Esophagus muscularis mucosa (tissue), 3 donors: ENCODE results near the gene TPRN.

Experiments used
- CTCF ChIP-seq, 3 experiments: fragments of 200-600 bp in 2 of 3; fragments of 450-650 bp in 1 of 3; sonication (generic) in 2 of 3; IDR thresholded peaks; one replicate each; pipeline ENCODE4 v1.5.1; 2017 to 2019; ENCODE audit warnings: antibody characterized with exemption in 3 of 3, mild to moderate bottlenecking in 2 of 3, moderate library complexity in 1 of 3
- POLR2AphosphoS5 ChIP-seq, 2 donors: sonication (generic); formaldehyde crosslinking; IDR thresholded peaks; one replicate each; pipeline ENCODE4 v1.6.1; 2017; ENCODE audit warnings: antibody characterized with exemption in 2 of 2

DNA sequence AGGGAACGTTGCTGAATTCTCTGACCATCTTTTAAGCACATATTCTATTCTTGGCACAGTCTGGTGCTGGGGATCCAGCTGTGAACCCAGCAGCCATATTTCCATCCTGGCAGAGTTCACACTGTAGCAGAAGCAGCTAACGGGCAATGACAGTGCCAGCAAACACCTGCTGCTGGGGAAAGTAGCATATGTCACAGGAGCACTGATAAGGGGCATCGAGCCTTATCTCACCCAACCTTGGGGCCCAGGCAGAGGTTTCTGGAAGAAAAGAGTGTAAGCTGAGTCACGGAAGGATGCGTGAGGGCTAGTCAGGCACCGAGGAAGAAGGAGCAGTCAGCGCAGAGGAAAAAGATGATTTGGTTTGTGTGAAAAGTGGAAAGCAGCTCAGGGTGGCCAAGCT is 6.1 kb upstream of the TPRN start:
- TF ChIP-seq CTCF (IDR thresholded peaks at IDR 0.05): no peak
- no peak for TF ChIP-seq POLR2AphosphoS5 (IDR thresholded peaks at IDR 0.05)
